GM12892 (cell line): ENCODE measurements around the gene PCSK6.

Source experiments
- POLR2A ChIP-seq: IDR thresholded peaks from 2 replicates; pipeline ENCODE4 v1.6.1; 2011; ENCODE audit warnings: low read depth, low read length, control low read depth
- POLR2AphosphoS5 ChIP-seq: IDR thresholded peaks from 2 replicates; pipeline ENCODE4 v1.6.1; 2011; ENCODE audit warnings: low read depth, low read length, control low read depth
- TAF1 ChIP-seq: IDR thresholded peaks from 2 replicates; pipeline ENCODE4 v1.6.1; 2011; ENCODE audit warnings: low read depth, mild to moderate bottlenecking, control low read depth, low read length, borderline replicate concordance

- no peak for TF ChIP-seq POLR2A
- no peak for TF ChIP-seq POLR2AphosphoS5
- TF ChIP-seq TAF1: no peak
Observed at GRCh38 chr15:101313041-101313761, 176.3 kb downstream of the PCSK6 start.
